Mesothelial cell of epicardium (in vitro differentiated cells): ENCODE results near the gene SLC6A13. TPM values are rescaled to one million over a fixed set of nuclear protein-coding genes. Genes with fewer than 3 reads are reported as not detected.

Source experiments
- DNase-seq, 2 experiments: peaks; one replicate each; pipeline ENCODE4 v3.0.0; 2021; ENCODE audit warnings: low spot score in 2 of 2; ENCODE audit not compliant: unreplicated experiment in 2 of 2
- H3K27ac Mint-ChIP-seq: 2 replicates; pipeline ENCODE4 v1.8.0; 2021; ENCODE audit warnings: mixed read lengths
- H3K27me3 Mint-ChIP-seq: 2 replicates; pipeline ENCODE4 v1.8.0; 2021; ENCODE audit warnings: low read depth, mixed read lengths
- H3K36me3 Mint-ChIP-seq: 2 replicates; pipeline ENCODE4 v1.8.0; 2021; ENCODE audit warnings: mixed read lengths
- H3K4me1 Mint-ChIP-seq: 2 replicates; pipeline ENCODE4 v1.8.0; 2021; ENCODE audit warnings: mixed read lengths
- H3K4me3 Mint-ChIP-seq: 2 replicates; pipeline ENCODE4 v1.8.0; 2021; ENCODE audit warnings: mild to moderate bottlenecking, moderate library complexity, mixed read lengths
- H3K9me3 Mint-ChIP-seq: 2 replicates; pipeline ENCODE4 v1.8.0; 2021; ENCODE audit warnings: mixed read lengths
- total RNA-seq: library from RNA; stranded (reverse); gene quantifications from 3 replicates; pipeline ENCODE4 v1.2.1, GENCODE V29; 2021
- TF ChIP-seq, protein P1 (sequence below): fragments of 200-600 bp; sonication (generic); IDR thresholded peaks from one replicate; pipeline ENCODE4 v1.5.0; 2021; ENCODE audit warnings: antibody characterized with exemption; ENCODE audit not compliant: unreplicated experiment

The SLC6A13 gene
- total RNA-seq, 1 donor from 2014 or later: 1.2 TPM

DNA sequence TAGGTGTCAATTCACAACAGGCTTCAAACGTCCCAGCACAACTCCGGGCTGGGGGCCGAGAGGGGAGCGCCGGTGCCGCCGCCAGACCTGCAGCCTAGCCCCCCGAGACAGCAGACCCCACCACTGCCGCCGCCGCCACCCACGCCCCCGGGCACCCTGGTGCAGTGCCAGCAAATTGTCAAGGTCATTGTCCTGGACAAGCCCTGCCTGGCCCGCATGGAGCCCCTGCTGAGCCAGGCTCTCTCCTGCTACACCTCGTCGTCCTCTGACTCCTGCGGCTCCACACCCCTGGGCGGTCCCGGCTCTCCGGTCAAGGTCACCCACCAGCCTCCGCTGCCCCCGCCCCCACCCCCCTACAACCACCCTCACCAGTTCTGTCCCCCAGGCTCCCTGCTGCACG, 88.0 kb downstream of the SLC6A13 start:
- TF ChIP-seq, protein P1, sequence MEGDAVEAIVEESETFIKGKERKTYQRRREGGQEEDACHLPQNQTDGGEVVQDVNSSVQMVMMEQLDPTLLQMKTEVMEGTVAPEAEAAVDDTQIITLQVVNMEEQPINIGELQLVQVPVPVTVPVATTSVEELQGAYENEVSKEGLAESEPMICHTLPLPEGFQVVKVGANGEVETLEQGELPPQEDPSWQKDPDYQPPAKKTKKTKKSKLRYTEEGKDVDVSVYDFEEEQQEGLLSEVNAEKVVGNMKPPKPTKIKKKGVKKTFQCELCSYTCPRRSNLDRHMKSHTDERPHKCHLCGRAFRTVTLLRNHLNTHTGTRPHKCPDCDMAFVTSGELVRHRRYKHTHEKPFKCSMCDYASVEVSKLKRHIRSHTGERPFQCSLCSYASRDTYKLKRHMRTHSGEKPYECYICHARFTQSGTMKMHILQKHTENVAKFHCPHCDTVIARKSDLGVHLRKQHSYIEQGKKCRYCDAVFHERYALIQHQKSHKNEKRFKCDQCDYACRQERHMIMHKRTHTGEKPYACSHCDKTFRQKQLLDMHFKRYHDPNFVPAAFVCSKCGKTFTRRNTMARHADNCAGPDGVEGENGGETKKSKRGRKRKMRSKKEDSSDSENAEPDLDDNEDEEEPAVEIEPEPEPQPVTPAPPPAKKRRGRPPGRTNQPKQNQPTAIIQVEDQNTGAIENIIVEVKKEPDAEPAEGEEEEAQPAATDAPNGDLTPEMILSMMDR: no peak
- no peak overlapping the region for H3K4me3 Mint-ChIP-seq
- DNase-seq: no peak
- no peak overlapping the region for H3K27ac Mint-ChIP-seq
- peaks cover 5% of the 10 kb centered on the region for H3K27me3 Mint-ChIP-seq
- H3K4me1 Mint-ChIP-seq: peaks cover 43% of the 10 kb centered on the region
- no peaks in the 10 kb centered on the region for H3K36me3 Mint-ChIP-seq
- H3K9me3 Mint-ChIP-seq: no peaks in the 10 kb centered on the region

DNA sequence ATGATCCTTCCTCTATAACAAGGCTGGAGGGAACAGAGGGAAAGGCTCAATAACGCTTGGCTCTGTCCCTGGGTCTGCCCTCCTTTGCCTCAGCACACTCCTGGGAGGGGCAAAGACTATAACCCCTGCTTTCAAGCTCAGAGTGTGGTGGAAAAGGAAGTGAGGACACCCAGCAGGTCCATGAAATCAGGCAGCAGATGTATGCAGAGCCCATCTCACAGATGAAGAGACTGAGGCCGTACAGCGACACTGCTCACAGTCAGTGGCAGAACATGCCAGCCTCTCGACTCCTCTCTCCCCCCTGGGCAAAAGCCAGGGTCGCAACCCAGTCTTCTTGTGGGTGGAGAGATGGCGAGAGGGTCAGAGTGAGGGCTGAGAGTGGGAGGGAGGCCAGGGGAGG, 88.5 kb downstream of the SLC6A13 start:
- H3K27ac Mint-ChIP-seq: no peak overlapping the region
- no peak for DNase-seq
- no peaks in the 10 kb centered on the region for H3K36me3 Mint-ChIP-seq
- peaks cover 5% of the 10 kb centered on the region for H3K27me3 Mint-ChIP-seq
- no peak overlapping the region for H3K4me3 Mint-ChIP-seq
- peaks cover 47% of the 10 kb centered on the region for H3K4me1 Mint-ChIP-seq
- H3K9me3 Mint-ChIP-seq: no peaks in the 10 kb centered on the region
- TF ChIP-seq, protein P1: no peak

DNA sequence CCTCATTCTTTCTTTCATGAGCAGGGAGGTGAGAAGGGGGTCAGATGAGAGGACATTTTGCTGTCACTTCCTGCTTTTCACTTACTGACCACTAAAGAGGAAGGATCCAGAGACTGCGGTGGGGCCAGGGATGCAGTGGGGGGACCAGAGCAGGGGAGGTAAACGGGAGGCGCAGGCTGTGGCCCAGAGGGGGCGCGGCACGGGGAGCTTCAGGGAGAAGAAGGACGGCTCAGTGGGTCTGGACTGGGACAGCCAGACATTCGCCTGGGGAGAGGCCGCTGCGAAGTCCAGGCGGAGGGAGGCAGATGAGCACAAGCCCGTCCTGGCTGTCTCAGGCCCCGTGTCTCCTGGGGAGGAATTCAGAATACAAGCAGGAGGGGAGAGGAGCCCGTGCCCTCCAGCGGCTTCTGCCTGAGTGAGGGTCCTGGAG, 89.9 kb downstream of the SLC6A13 start:
- TF ChIP-seq, protein P1: no peak
- peaks cover 55% of the 10 kb centered on the region for H3K4me1 Mint-ChIP-seq
- peaks cover 3% of the 10 kb centered on the region for H3K27me3 Mint-ChIP-seq
- H3K9me3 Mint-ChIP-seq: no peaks in the 10 kb centered on the region
- no peak for DNase-seq
- no peak overlapping the region for H3K27ac Mint-ChIP-seq
- H3K36me3 Mint-ChIP-seq: no peaks in the 10 kb centered on the region
- H3K4me3 Mint-ChIP-seq: no peak overlapping the region

DNA sequence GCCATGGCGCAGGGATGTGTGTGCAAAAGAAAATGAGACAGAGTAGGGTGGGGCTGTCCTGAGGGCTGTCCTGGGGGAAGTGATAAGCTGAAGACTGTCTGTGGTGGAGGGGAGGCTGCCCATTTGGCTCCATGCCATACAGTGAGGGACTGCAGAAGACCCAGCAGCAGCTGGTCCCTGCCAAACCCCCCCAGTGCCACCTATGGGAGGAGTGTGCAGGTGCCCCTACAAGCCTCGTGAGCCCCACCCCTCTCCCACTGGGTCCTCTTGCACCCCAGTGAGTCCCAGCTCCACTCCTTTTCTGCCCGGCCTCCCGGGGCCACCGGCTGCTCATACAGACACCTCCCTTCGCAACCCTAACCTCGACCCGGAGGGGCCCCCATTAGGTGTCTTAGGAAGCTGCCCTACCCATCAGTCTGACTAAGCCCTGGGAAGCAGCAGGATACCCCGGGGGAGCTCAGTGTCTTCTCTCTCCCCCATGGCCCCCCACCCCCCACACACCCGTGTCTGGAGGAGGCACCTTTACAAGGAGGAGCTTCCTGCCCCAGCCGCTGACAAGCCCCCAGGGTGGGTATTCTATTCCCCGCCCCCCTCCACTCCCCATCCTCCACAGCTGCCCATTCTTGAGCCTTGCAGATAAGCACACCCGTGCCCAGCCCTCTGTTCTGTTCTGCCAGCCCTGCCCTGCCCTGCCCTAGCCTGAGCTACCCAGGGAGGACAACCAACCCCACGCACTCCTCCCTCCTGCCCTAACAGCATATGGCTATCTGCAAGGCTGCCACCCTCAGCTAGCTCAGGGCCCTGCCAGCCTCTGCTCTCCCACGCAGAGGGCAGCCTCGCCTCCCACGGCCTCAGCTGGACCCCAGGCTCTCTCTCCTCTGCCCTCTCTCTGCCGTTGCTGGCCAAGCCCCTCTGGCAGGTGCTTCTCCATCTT, 90.6 kb downstream of the SLC6A13 start:
- peaks cover 3% of the 10 kb centered on the region for H3K27me3 Mint-ChIP-seq
- no peaks in the 10 kb centered on the region for H3K9me3 Mint-ChIP-seq
- no peak overlapping the region for H3K27ac Mint-ChIP-seq
- H3K4me3 Mint-ChIP-seq: no peak overlapping the region
- no peaks in the 10 kb centered on the region for H3K36me3 Mint-ChIP-seq
- peaks cover 62% of the 10 kb centered on the region for H3K4me1 Mint-ChIP-seq
- DNase-seq: no peak
- TF ChIP-seq, protein P1: no peak

DNA sequence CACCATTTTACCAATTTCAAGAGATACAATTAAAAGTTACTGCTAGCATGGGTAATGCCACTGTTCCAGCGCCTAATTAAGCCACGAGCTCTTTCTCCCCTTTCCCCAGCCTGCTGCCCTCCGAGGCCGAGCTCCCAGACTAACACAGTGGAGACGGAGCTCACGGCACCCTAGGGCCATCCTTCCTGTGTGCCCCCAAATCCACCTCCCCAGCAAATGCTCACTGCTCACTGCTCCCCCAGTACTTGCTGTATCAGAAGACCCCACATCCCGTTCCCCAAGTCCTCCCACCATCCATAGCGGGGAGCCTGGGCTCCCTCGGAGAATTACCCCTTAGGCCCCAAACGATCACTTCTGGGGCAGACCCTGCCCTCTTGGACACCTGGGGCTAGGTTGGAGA, 91.4 kb downstream of the SLC6A13 start:
- no peaks in the 10 kb centered on the region for H3K9me3 Mint-ChIP-seq
- H3K36me3 Mint-ChIP-seq: no peaks in the 10 kb centered on the region
- peaks cover 3% of the 10 kb centered on the region for H3K27me3 Mint-ChIP-seq
- H3K27ac Mint-ChIP-seq: no peak overlapping the region
- peaks cover 64% of the 10 kb centered on the region for H3K4me1 Mint-ChIP-seq
- TF ChIP-seq, protein P1: no peak
- no peak for DNase-seq
- no peak overlapping the region for H3K4me3 Mint-ChIP-seq

Other genes with a start within 250 kb of the SLC6A13 start
- 7.4 to 8.8 TPM (median 8.5 TPM) in 3 replicates for gene IQSEC3, start 196.1 kb downstream of the SLC6A13 start, total RNA-seq
- 0.29 TPM in 2 of 3 replicates, not detected in the other for gene SLC6A12, start 48.7 kb downstream of the SLC6A13 start, total RNA-seq
- gene KDM5A, start 126.5 kb upstream of the SLC6A13 start, total RNA-seq: 87.7 to 96.2 TPM (median 93.9 TPM) in 3 replicates
- 13.8 to 16.8 TPM (median 15.5 TPM) in 3 replicates for gene CCDC77, start 138.8 kb upstream of the SLC6A13 start, total RNA-seq
- 6.9 to 7.3 TPM (median 7.0 TPM) in 3 replicates for gene B4GALNT3, start 197.1 kb upstream of the SLC6A13 start, total RNA-seq